Vagina (tissue), 2 donors: ENCODE data around the gene MST1R. TPM values are rescaled to one million over a fixed set of nuclear protein-coding genes. Genes with fewer than 3 reads are reported as not detected.

ENCODE experiments used
- DNase-seq, 2 donors: peaks; one replicate each; pipeline ENCODE4 v3.0.0-alpha.2; 2017; ENCODE audit errors: extremely low spot score in 2 of 2
- H3K27ac ChIP-seq: fragments of 200-600 bp; sonication (generic); one replicate; pipeline ENCODE4 v1.5.1; 2019
- H3K27me3 ChIP-seq: fragments of 200-600 bp; sonication (generic); one replicate; pipeline ENCODE4 v1.5.1; 2019
- H3K36me3 ChIP-seq, 2 donors: fragments of 200-600 bp; sonication (generic); one replicate each; pipeline ENCODE4 v1.5.1; 2017 to 2019
- H3K4me1 ChIP-seq: fragments of 200-600 bp; sonication (generic); one replicate; pipeline ENCODE4 v1.5.1; 2019
- H3K4me3 ChIP-seq, 2 donors: fragments of 200-600 bp; sonication (generic); 1 replicate in 1 of 2; 2 replicates in 1 of 2; pipeline ENCODE4 v1.5.1; 2016 to 2019
- H3K9me3 ChIP-seq: fragments of 200-600 bp; sonication (generic); one replicate; pipeline ENCODE4 v1.5.1; 2019
- CTCF ChIP-seq, 3 experiments: fragments of 450-650 bp in 2 of 3; fragments of 200-600 bp in 1 of 3; sonication (generic) in 1 of 3; IDR thresholded peaks; one replicate each; pipeline ENCODE4 v1.5.1; 2017 to 2019; ENCODE audit warnings: antibody characterized with exemption in 3 of 3, mild to moderate bottlenecking in 2 of 3, moderate library complexity in 2 of 3
- POLR2A ChIP-seq, 2 donors: fragments of 450-650 bp; IDR thresholded peaks; one replicate each; pipeline ENCODE4 v1.6.1; 2017; ENCODE audit warnings: antibody characterized with exemption in 2 of 2, mild to moderate bottlenecking in 2 of 2, moderate library complexity in 2 of 2
- POLR2AphosphoS5 ChIP-seq, 2 donors: sonication (generic); formaldehyde crosslinking; IDR thresholded peaks; one replicate each; pipeline ENCODE4 v1.9.0; 2017; ENCODE audit warnings: antibody characterized with exemption in 2 of 2, mild to moderate bottlenecking in 2 of 2, low read depth in 1 of 2; ENCODE audit not compliant: insufficient read depth in 1 of 2
- intact Hi-C: fragments of 100-400 bp; cut with DNase I; formaldehyde crosslinking; loops from one replicate; pipeline ENCODE4 v1.15.1; 2023
- total RNA-seq: library from RNA; depleted of rRNA; stranded (reverse); fragments of >200 nt; gene quantifications from one replicate; pipeline ENCODE4 v1.2.3, GENCODE V29; 2016

Gene MST1R
- total RNA-seq, 1 donor from 2014 or later: 38.1 TPM

GRCh38 chr3:49867871-49868321 lies 35.8 kb downstream of the MST1R start:
- Histone ChIP-seq H3K36me3 (no peaks in the 10 kb centered on the region), H3K27ac (no peak overlapping the region), H3K27me3 (no peaks in the 10 kb centered on the region), H3K4me1 (peaks cover 11% of the 10 kb centered on the region), H3K4me3 (no peak overlapping the region), H3K9me3 (no peaks in the 10 kb centered on the region)
- no peak for TF ChIP-seq CTCF (IDR thresholded peaks at IDR 0.05)
- no peak for TF ChIP-seq POLR2AphosphoS5 (IDR thresholded peaks at IDR 0.05; ENCODE audit: insufficient read depth in 1 of 2, low read depth in 1 of 2)
- no peak for TF ChIP-seq POLR2A (IDR thresholded peaks at IDR 0.05)
- no peak for DNase-seq
- intact Hi-C loops: no loop called here

DNA sequence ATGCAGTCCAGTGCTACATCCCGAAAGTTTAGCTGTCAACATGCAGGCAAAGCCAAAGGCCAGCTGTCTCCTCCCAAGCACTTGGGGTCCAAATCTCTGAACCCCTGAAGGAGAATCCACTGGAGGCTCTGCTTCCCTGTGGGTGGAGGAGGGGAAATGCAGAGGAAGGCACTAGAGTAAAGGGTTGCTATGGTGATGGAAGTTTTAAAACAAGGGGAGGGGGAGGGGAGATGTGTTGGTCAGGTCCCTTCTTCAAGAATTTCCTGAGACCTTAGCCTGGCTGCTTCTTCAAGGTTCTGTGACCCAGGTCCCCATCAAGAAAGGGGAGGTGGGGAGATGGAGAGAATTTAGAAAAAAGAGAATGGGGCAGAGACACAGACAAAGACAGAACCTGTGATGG lies 36.3 kb downstream of the MST1R start:
- H3K27me3 ChIP-seq: no peaks in the 10 kb centered on the region
- TF ChIP-seq POLR2A (IDR thresholded peaks at IDR 0.05): no peak
- TF ChIP-seq CTCF (IDR thresholded peaks at IDR 0.05): no peak
- TF ChIP-seq POLR2AphosphoS5 (IDR thresholded peaks at IDR 0.05; ENCODE audit: insufficient read depth in 1 of 2, low read depth in 1 of 2): no peak

GRCh38 chr3:49865198-49865784 lies 38.4 kb downstream of the MST1R start:
- Histone ChIP-seq H3K27me3 (no peaks in the 10 kb centered on the region), H3K27ac (no peak overlapping the region), H3K36me3 (no peaks in the 10 kb centered on the region), H3K9me3 (no peaks in the 10 kb centered on the region), H3K4me1 (peaks cover 11% of the 10 kb centered on the region), H3K4me3 (no peak overlapping the region)
- no peak for TF ChIP-seq POLR2AphosphoS5 (IDR thresholded peaks at IDR 0.05; ENCODE audit: insufficient read depth in 1 of 2, low read depth in 1 of 2)
- no peak for TF ChIP-seq CTCF (IDR thresholded peaks at IDR 0.05)
- TF ChIP-seq POLR2A (IDR thresholded peaks at IDR 0.05): no peak
- no peak for DNase-seq
- intact Hi-C loops: no loop called here

More for the DNA sequence above, 36.3 kb downstream of the MST1R start:
- H3K4me1 ChIP-seq: peaks cover 11% of the 10 kb centered on the region
- H3K36me3 ChIP-seq: no peaks in the 10 kb centered on the region
- H3K9me3 ChIP-seq: no peaks in the 10 kb centered on the region
- no peak for DNase-seq
- no peak overlapping the region for H3K4me3 ChIP-seq
- intact Hi-C loops: no loop called here
- no peak overlapping the region for H3K27ac ChIP-seq

GRCh38 chr3:49864505-49864904 lies 39.2 kb downstream of the MST1R start:
- intact Hi-C loops: no loop called here
- no peaks in the 10 kb centered on the region for H3K9me3 ChIP-seq
- TF ChIP-seq POLR2A (IDR thresholded peaks at IDR 0.05): no peak
- no peak for TF ChIP-seq POLR2AphosphoS5 (IDR thresholded peaks at IDR 0.05; ENCODE audit: insufficient read depth in 1 of 2, low read depth in 1 of 2)
- no peak for TF ChIP-seq CTCF (IDR thresholded peaks at IDR 0.05)
- no peaks in the 10 kb centered on the region for H3K36me3 ChIP-seq
- DNase-seq: no peak
- H3K4me1 ChIP-seq: peaks cover 6% of the 10 kb centered on the region
- no peaks in the 10 kb centered on the region for H3K27me3 ChIP-seq
- H3K4me3 ChIP-seq: no peak overlapping the region
- no peak overlapping the region for H3K27ac ChIP-seq

- Histone ChIP-seq H3K27ac (no peak overlapping the region), H3K36me3 (no peaks in the 10 kb centered on the region), H3K4me1 (peaks cover 15% of the 10 kb centered on the region), H3K9me3 (no peaks in the 10 kb centered on the region), H3K27me3 (no peaks in the 10 kb centered on the region), H3K4me3 (no peak overlapping the region)
- DNase-seq: no peak
- TF ChIP-seq POLR2AphosphoS5 (IDR thresholded peaks at IDR 0.05; ENCODE audit: insufficient read depth in 1 of 2, low read depth in 1 of 2): no peak
- no peak for TF ChIP-seq POLR2A (IDR thresholded peaks at IDR 0.05)
- TF ChIP-seq CTCF (IDR thresholded peaks at IDR 0.05): no peak
- intact Hi-C loops: no loop called here
Measured at GRCh38 chr3:49859576-49860305, 43.9 kb downstream of the MST1R start.
